Brain microvascular endothelial cell (primary cell): Measurements from ENCODE around the gene NINJ1.

Experiments used
- DNase-seq: peaks from one replicate; pipeline ENCODE4 v3.0.0-alpha.2; 2020
- H3K27ac ChIP-seq: fragments of 250-450 bp; sonication (Bioruptor Pico); 2 replicates; pipeline ENCODE4 v1.5.1; 2020; ENCODE audit warnings: mild to moderate bottlenecking, moderate library complexity
- H3K27me3 ChIP-seq: fragments of 250-450 bp; sonication (Bioruptor Pico); replicated peaks from 2 replicates; pipeline ENCODE4 v1.5.1; 2020; ENCODE audit warnings: mild to moderate bottlenecking
- H3K36me3 ChIP-seq: fragments of 250-450 bp; sonication (Bioruptor Pico); replicated peaks from 2 replicates; pipeline ENCODE4 v1.5.1; 2020; ENCODE audit warnings: mild to moderate bottlenecking
- H3K4me3 ChIP-seq: 2 replicates; pipeline ENCODE4 v1.5.1; 2011; ENCODE audit warnings: low read depth, mild to moderate bottlenecking, control low read depth, low read length, moderate library complexity
- CTCF ChIP-seq: IDR thresholded peaks from 2 replicates; pipeline ENCODE4 v1.5.1; 2011; ENCODE audit warnings: low read depth, mild to moderate bottlenecking, moderate library complexity, low read length, control low read depth, inconsistent platforms; ENCODE audit errors: missing control alignments
- in situ Hi-C: cut with HindIII; loops from 2 replicates; pipeline ENCODE4 v1.10.0; 2017; ENCODE audit warnings: low sequenced_read_pairs, low pct_ligation_motif_present

NINJ1 gene

GRCh38 chr9:93137362-93137761 is 3.3 kb upstream of the NINJ1 start:
- in situ Hi-C loops = no loop called here
- no peaks in the 10 kb centered on the region for H3K27me3 ChIP-seq
- no peak for TF ChIP-seq CTCF
- no peaks in the 10 kb centered on the region for H3K36me3 ChIP-seq
- DNase-seq = no peak
- no peak overlapping the region for H3K4me3 ChIP-seq
- H3K27ac ChIP-seq = no peak overlapping the region

- TF ChIP-seq CTCF = no peak
- Histone ChIP-seq H3K36me3 (no peaks in the 10 kb centered on the region), H3K27ac (no peak overlapping the region), H3K4me3 (no peak overlapping the region), H3K27me3 (no peaks in the 10 kb centered on the region)
- DNase-seq = peak; percentile 48
- in situ Hi-C loops = no loop called here
Measured at GRCh38 chr9:93136011-93136440, 2.0 kb upstream of the NINJ1 start.

GRCh38 chr9:93134740-93135444 is 841 bp upstream of the NINJ1 start:
- in situ Hi-C loops = no loop called here
- Histone ChIP-seq H3K27me3 (no peaks in the 10 kb centered on the region), H3K27ac (peak overlapping the region; percentile 89), H3K4me3 (peak overlapping the region; percentile 73), H3K36me3 (no peaks in the 10 kb centered on the region)
- no peak for TF ChIP-seq CTCF
- no peak for DNase-seq

- TF ChIP-seq CTCF = no peak
- H3K4me3 ChIP-seq = peak overlapping the region; percentile 73
- in situ Hi-C loops = no loop called here
- H3K36me3 ChIP-seq = no peaks in the 10 kb centered on the region
- H3K27ac ChIP-seq = peak overlapping the region; percentile 89
- no peaks in the 10 kb centered on the region for H3K27me3 ChIP-seq
- DNase-seq = peak; percentile 84
Measured at GRCh38 chr9:93133681-93134014, 403 bp downstream of the NINJ1 start.

GRCh38 chr9:93132946-93133680 is 938 bp downstream of the NINJ1 start:
- no peaks in the 10 kb centered on the region for H3K27me3 ChIP-seq
- peak overlapping the region; percentile 89 for H3K27ac ChIP-seq
- TF ChIP-seq CTCF = no peak
- in situ Hi-C loops = no loop called here
- H3K4me3 ChIP-seq = peak overlapping the region; percentile 73
- no peaks in the 10 kb centered on the region for H3K36me3 ChIP-seq
- DNase-seq = no peak
